IPS-18c (cell line): ENCODE data around the gene ESCO1.
A peak's percentile ranks its signal among the peaks of the same experiment; 100 is the strongest.
"Not testable (repeated sequence)": the region's sequence is repeated elsewhere in the genome, so short reads cannot be mapped to it uniquely, and the experiment has no call there.

Experiments
- H3K4me3 ChIP-seq: 2 replicates; pipeline ENCODE4 v1.7.0; 2013; ENCODE audit warnings: low read depth, mild to moderate bottlenecking, low read length, moderate library complexity; ENCODE audit not compliant: insufficient read depth
- H3K9me3 ChIP-seq: one replicate; pipeline ENCODE4 v1.6.1; 2013; ENCODE audit warnings: mild to moderate bottlenecking, low read length, moderate library complexity; ENCODE audit not compliant: control insufficient read depth, insufficient read depth

The ESCO1 gene

GRCh38 chr18:21600526-21601410, at the start of gene ESCO1:
Gene ESCO1, minus strand, starts transcription at chr18:21600704. Its CDS starts 25,861 bp downstream, at chr18:21574843.
- H3K9me3 ChIP-seq: peaks cover 2% of the 10 kb centered on the region
- H3K4me3 ChIP-seq: peak within 1 kb of the TSS; percentile 99

GRCh38 chr18:21640375-21640774, 39.9 kb upstream of the ESCO1 start:
- not testable (repeated sequence) for H3K9me3 ChIP-seq, H3K4me3 ChIP-seq

GRCh38 chr18:21638822-21639221, 38.3 kb upstream of the ESCO1 start:
- H3K9me3 ChIP-seq: no peaks in the 10 kb centered on the region
- H3K4me3 ChIP-seq: no peak overlapping the region

GRCh38 chr18:21636769-21637168, 36.3 kb upstream of the ESCO1 start:
- H3K4me3 ChIP-seq: no peak overlapping the region

GRCh38 chr18:21634588-21635199, 34.2 kb upstream of the ESCO1 start:
- Histone ChIP-seq H3K9me3 (no peaks in the 10 kb centered on the region), H3K4me3 (no peak overlapping the region)

More at GRCh38 chr18:21636769-21637168, 36.3 kb upstream of the ESCO1 start:
- H3K9me3 ChIP-seq: no peaks in the 10 kb centered on the region

- Histone ChIP-seq H3K4me3 (no peak overlapping the region), H3K9me3 (no peaks in the 10 kb centered on the region)
These were observed 31.9 kb upstream of the ESCO1 start for GRCh38 chr18:21632393-21632792.

GRCh38 chr18:21629089-21629832, 28.8 kb upstream of the ESCO1 start:
- Histone ChIP-seq H3K4me3 (no peak overlapping the region), H3K9me3 (no peaks in the 10 kb centered on the region)

- not testable (repeated sequence) for H3K9me3 ChIP-seq, H3K4me3 ChIP-seq
These were observed 21.1 kb upstream of the ESCO1 start for GRCh38 chr18:21621640-21622039.

- H3K4me3 ChIP-seq: peak within 1 kb of the TSS; percentile 97
These were observed 11.9 kb upstream of the ESCO1 start, which contains the start of gene SNRPD1 for GRCh38 chr18:21612125-21613039. Gene SNRPD1, plus strand, starts transcription at chr18:21612314. Its CDS starts 116 bp downstream, at chr18:21612430.

GRCh38 chr18:21611401-21612124, 11.1 kb upstream of the ESCO1 start:
- not testable (repeated sequence) for H3K9me3 ChIP-seq
- H3K4me3 ChIP-seq: peak overlapping the region; percentile 20; the same call in 1 of the 2 replicates

More at GRCh38 chr18:21612125-21613039, 11.9 kb upstream of the ESCO1 start, which contains the start of gene SNRPD1:
- peaks cover 2% of the 10 kb centered on the region for H3K9me3 ChIP-seq

GRCh38 chr18:21605213-21605612, 4.7 kb upstream of the ESCO1 start:
- no peaks in the 10 kb centered on the region for H3K9me3 ChIP-seq
- no peak overlapping the region for H3K4me3 ChIP-seq

- Histone ChIP-seq H3K4me3 (no peak overlapping the region), H3K9me3 (peaks cover 2% of the 10 kb centered on the region)
These were observed 4.2 kb upstream of the ESCO1 start for GRCh38 chr18:21604671-21605070.

GRCh38 chr18:21602299-21602587, 1.7 kb upstream of the ESCO1 start:
- Histone ChIP-seq H3K4me3 (no peak overlapping the region), H3K9me3 (peaks cover 2% of the 10 kb centered on the region)

GRCh38 chr18:21599585-21600525, 649 bp downstream of the ESCO1 start:
- Histone ChIP-seq H3K9me3 (peaks cover 2% of the 10 kb centered on the region), H3K4me3 (peak overlapping the region; percentile 99)
